Measurements from ENCODE around the gene FMNL2. TPM values are rescaled to one million over a fixed set of nuclear protein-coding genes. Genes with fewer than 3 reads are reported as not detected.
A peak's percentile ranks its signal among the peaks of the same experiment; 100 is the strongest.

Gene FMNL2
- total and polyA plus RNA-seq, 4 donors = 18.8 to 81.4 (median 38.4) TPM

GRCh38 chr2:152485954-152486736, 151.2 kb downstream of the FMNL2 start:
- no peaks in the 10 kb centered on the region for H3K9me3 ChIP-seq (ENCODE audit: control insufficient read depth in 4 of 4, insufficient read depth in 3 of 4, low read length in 3 of 4)
- peaks cover 1 to 38% (median 13%) of the 10 kb centered on the region in 5 donors for H3K4me1 ChIP-seq (ENCODE audit: control insufficient read depth in 5 of 5, insufficient read depth in 5 of 5, low read length in 5 of 5)
- 38 to 40% methylated on average over 8 of the region's 8 CpGs for WGBS, 2 donors
- TF ChIP-seq, protein P1, sequence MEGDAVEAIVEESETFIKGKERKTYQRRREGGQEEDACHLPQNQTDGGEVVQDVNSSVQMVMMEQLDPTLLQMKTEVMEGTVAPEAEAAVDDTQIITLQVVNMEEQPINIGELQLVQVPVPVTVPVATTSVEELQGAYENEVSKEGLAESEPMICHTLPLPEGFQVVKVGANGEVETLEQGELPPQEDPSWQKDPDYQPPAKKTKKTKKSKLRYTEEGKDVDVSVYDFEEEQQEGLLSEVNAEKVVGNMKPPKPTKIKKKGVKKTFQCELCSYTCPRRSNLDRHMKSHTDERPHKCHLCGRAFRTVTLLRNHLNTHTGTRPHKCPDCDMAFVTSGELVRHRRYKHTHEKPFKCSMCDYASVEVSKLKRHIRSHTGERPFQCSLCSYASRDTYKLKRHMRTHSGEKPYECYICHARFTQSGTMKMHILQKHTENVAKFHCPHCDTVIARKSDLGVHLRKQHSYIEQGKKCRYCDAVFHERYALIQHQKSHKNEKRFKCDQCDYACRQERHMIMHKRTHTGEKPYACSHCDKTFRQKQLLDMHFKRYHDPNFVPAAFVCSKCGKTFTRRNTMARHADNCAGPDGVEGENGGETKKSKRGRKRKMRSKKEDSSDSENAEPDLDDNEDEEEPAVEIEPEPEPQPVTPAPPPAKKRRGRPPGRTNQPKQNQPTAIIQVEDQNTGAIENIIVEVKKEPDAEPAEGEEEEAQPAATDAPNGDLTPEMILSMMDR (IDR thresholded peaks at IDR 0.05; ENCODE audit: control extremely low read depth, extremely low read depth) = no peak
- H3K4me3 ChIP-seq = no peak overlapping the region
- H3K36me3 ChIP-seq (ENCODE audit: control insufficient read depth in 4 of 4, insufficient read depth in 4 of 4, low read length in 4 of 4) = no peaks in the 10 kb centered on the region
- DNase-seq (peak in 2 of 3 donors; percentile 59 to 75), ATAC-seq (ENCODE audit: insufficient read depth, low FRiP score) (peak; percentile 50)
- no peak overlapping the region for H3K9ac ChIP-seq (ENCODE audit: insufficient read depth in 1 of 2, low read length in 2 of 2)
- H3K27me3 ChIP-seq (ENCODE audit: control insufficient read depth in 3 of 3, insufficient read depth in 3 of 3, low read length in 2 of 3) = no peaks in the 10 kb centered on the region
- H3K27ac ChIP-seq (ENCODE audit: low read depth in 1 of 2, low read length in 1 of 2) = no peak overlapping the region

GRCh38 chr2:152486737-152487400, 151.9 kb downstream of the FMNL2 start:
- Histone ChIP-seq H3K27me3 (ENCODE audit: control insufficient read depth in 3 of 3, insufficient read depth in 3 of 3, low read length in 2 of 3) (no peaks in the 10 kb centered on the region), H3K9me3 (ENCODE audit: control insufficient read depth in 4 of 4, insufficient read depth in 3 of 4, low read length in 3 of 4) (no peaks in the 10 kb centered on the region), H3K27ac (ENCODE audit: low read depth in 1 of 2, low read length in 1 of 2) (no peak overlapping the region), H3K9ac (ENCODE audit: insufficient read depth in 1 of 2, low read length in 2 of 2) (no peak overlapping the region), H3K36me3 (ENCODE audit: control insufficient read depth in 4 of 4, insufficient read depth in 4 of 4, low read length in 4 of 4) (no peaks in the 10 kb centered on the region), H3K4me3 (no peak overlapping the region), H3K4me1 (ENCODE audit: control insufficient read depth in 5 of 5, insufficient read depth in 5 of 5, low read length in 5 of 5) (peaks cover 3 to 37% (median 14%) of the 10 kb centered on the region in 5 donors)
- TF ChIP-seq, protein P1 (IDR thresholded peaks at IDR 0.05; ENCODE audit: control extremely low read depth, extremely low read depth) = no peak
- no peak for DNase-seq
- WGBS, 2 donors = 53 to 74% methylated on average over 3 of the region's 3 CpGs
- ATAC-seq (ENCODE audit: insufficient read depth, low FRiP score) = no peak

DNA sequence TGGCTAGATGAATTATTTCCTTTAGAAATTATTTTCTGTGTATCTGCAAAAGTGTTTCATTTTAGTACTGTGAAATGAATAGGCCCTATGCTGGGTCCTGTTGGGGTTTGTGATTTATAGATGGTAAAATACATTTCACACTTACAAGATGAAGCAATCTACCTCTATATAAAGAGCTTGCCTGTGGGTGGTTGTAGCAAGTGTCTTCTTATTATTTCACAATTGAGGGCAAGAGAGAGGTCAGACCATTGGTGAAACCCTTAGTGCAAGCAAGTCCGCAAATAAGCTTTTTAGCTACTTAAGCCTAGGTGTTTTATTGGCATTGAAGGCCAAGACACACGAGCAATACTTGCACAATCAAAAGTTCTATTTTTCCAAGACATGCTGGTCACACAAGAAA, 153.1 kb downstream of the FMNL2 start:
- DNase-seq = no peak
- Histone ChIP-seq H3K27ac (ENCODE audit: low read depth in 1 of 2, low read length in 1 of 2) (no peak overlapping the region), H3K36me3 (ENCODE audit: control insufficient read depth in 4 of 4, insufficient read depth in 4 of 4, low read length in 4 of 4) (no peaks in the 10 kb centered on the region), H3K9me3 (ENCODE audit: control insufficient read depth in 4 of 4, insufficient read depth in 3 of 4, low read length in 3 of 4) (no peaks in the 10 kb centered on the region), H3K4me3 (no peak overlapping the region), H3K4me1 (ENCODE audit: control insufficient read depth in 5 of 5, insufficient read depth in 5 of 5, low read length in 5 of 5) (peaks cover 3 to 47% (median 14%) of the 10 kb centered on the region in 5 donors), H3K9ac (ENCODE audit: insufficient read depth in 1 of 2, low read length in 2 of 2) (no peak overlapping the region), H3K27me3 (ENCODE audit: control insufficient read depth in 3 of 3, insufficient read depth in 3 of 3, low read length in 2 of 3) (no peaks in the 10 kb centered on the region)
- WGBS, 2 donors = 64 to 72% methylated on average over 2 of the region's 2 CpGs
- no peak for ATAC-seq (ENCODE audit: insufficient read depth, low FRiP score)
- TF ChIP-seq, protein P1 (IDR thresholded peaks at IDR 0.05; ENCODE audit: control extremely low read depth, extremely low read depth) = no peak
